Spleen (tissue), 11 donors: ENCODE results near the gene MRPL21. TPM values are rescaled to one million over a fixed set of nuclear protein-coding genes. Genes with fewer than 3 reads are reported as not detected.
A peak's percentile ranks its signal among the peaks of the same experiment; 100 is the strongest.

ENCODE experiments used
- DNase-seq: peaks from one replicate; pipeline ENCODE4 v3.0.0-alpha.2; 2020
- H3K27ac ChIP-seq, 8 donors: fragments of 200-600 bp; sonication (generic) in 7 of 8; 1 replicate in 4 of 8; 2 replicates in 4 of 8; pipeline versions ENCODE4 v1.5.0 to v1.8.0; 2016 to 2021; ENCODE audit warnings: inconsistent platforms in 4 of 8, mild to moderate bottlenecking in 4 of 8, moderate library complexity in 1 of 8
- H3K27me3 ChIP-seq, 7 donors: fragments of 200-600 bp; sonication (generic) in 6 of 7; replicated peaks in 1 of 7; 1 replicate in 4 of 7; 2 replicates in 3 of 7; pipeline versions ENCODE4 v1.5.0 to v1.8.0; 2016 to 2021; ENCODE audit warnings: inconsistent platforms in 3 of 7, mild to moderate bottlenecking in 1 of 7
- H3K36me3 ChIP-seq, 6 donors: fragments of 200-600 bp; sonication (generic) in 5 of 6; 1 replicate in 4 of 6; 2 replicates in 2 of 6; pipeline versions ENCODE4 v1.5.0 to v1.8.0; 2016 to 2021; ENCODE audit warnings: inconsistent platforms in 2 of 6
- H3K4me1 ChIP-seq, 6 donors: fragments of 200-600 bp; sonication (generic) in 5 of 6; 1 replicate in 3 of 6; 2 replicates in 3 of 6; pipeline versions ENCODE4 v1.5.0 to v1.8.0; 2016 to 2021; ENCODE audit warnings: inconsistent platforms in 3 of 6
- H3K4me3 ChIP-seq, 8 donors: fragments of 200-600 bp; sonication (generic) in 7 of 8; 1 replicate in 4 of 8; 2 replicates in 4 of 8; pipeline versions ENCODE4 v1.5.0 to v1.8.0; 2016 to 2021; ENCODE audit warnings: inconsistent platforms in 4 of 8, mild to moderate bottlenecking in 4 of 8, moderate library complexity in 2 of 8
- H3K9me3 ChIP-seq, 8 donors: fragments of 200-600 bp; sonication (generic) in 7 of 8; 1 replicate in 4 of 8; 2 replicates in 4 of 8; pipeline versions ENCODE4 v1.5.0 to v1.8.0; 2016 to 2021; ENCODE audit warnings: inconsistent platforms in 4 of 8
- POLR2A ChIP-seq, 3 donors: fragments of 450-650 bp; IDR thresholded peaks; one replicate each; pipeline ENCODE4 v1.5.1; 2017; ENCODE audit warnings: antibody characterized with exemption in 3 of 3, mild to moderate bottlenecking in 1 of 3
- POLR2AphosphoS5 ChIP-seq, 3 donors: sonication (generic); formaldehyde crosslinking; IDR thresholded peaks; one replicate each; pipeline ENCODE4 v1.5.1; 2017; ENCODE audit warnings: antibody characterized with exemption in 3 of 3
- whole genome bisulfite sequencing, 5 donors: extraction: QIAGEN DNeasy Blood & Tissue Kit in 3 of 5; methylation state at CpG; one replicate each; pipeline versions ENCODE4 v1.1.5 to v1.1.7; 2013 to 2018; 5-methylcytosine and 5-hydroxymethylcytosine counted together
- intact Hi-C: fragments of 100-400 bp; cut with DNase I; formaldehyde crosslinking; loops from one replicate; pipeline ENCODE4 v1.15.0; 2023; ENCODE audit warnings: low total_unique reads
- polyA plus RNA-seq, 3 donors: library from polyadenylated mRNA; stranded (reverse); fragments of 200-250 nt; gene quantifications; one replicate each; pipeline ENCODE4 v1.2.1, GENCODE V29; 2013
- total RNA-seq, 7 donors: library from RNA; depleted of rRNA in 3 of 7; stranded (reverse); fragments of >200 nt in 3 of 7; fragmentation: NEBNext Ultra II Directional in 4 of 7; extraction: Animal tissue kit (Norgen Biotek cat#: 25700) in 4 of 7; gene quantifications; one replicate each; pipeline versions ENCODE4 v1.1.0 to v1.2.1, GENCODE V29; 2016 to 2021
- TF ChIP-seq, protein P1 (sequence below), 11 experiments: fragments of 200-600 bp in 7 of 11; fragments of 450-650 bp in 4 of 11; sonication (generic) in 4 of 11; IDR thresholded peaks in 8 of 11; conservative IDR thresholded peaks in 3 of 11; 1 replicate in 7 of 11; 2 replicates in 4 of 11; pipeline versions ENCODE4 v1.4.0 to v1.8.0; 2016 to 2021; ENCODE audit warnings: antibody characterized with exemption in 11 of 11, inconsistent platforms in 4 of 11, mild to moderate bottlenecking in 1 of 11
- donor health status: healthy with polysubstance abuse.
- donor health status: DM: no; HTN: no; CAD: no; lungs with moderate emphysema.
- donor health status: DM: no; HTN: no; CAD: no.
- donor health status: Bipolar disorder and iron deficiency.
- donor health status: healthy.
- donor health status: DM: no; HTN: no; CAD: no.
- donor health status: DM: yes; HTN: yes; CAD: no.

The MRPL21 gene
- total and polyA plus RNA-seq, 10 donors, result 11.2 to 81.0 (median 34.0) TPM

DNA sequence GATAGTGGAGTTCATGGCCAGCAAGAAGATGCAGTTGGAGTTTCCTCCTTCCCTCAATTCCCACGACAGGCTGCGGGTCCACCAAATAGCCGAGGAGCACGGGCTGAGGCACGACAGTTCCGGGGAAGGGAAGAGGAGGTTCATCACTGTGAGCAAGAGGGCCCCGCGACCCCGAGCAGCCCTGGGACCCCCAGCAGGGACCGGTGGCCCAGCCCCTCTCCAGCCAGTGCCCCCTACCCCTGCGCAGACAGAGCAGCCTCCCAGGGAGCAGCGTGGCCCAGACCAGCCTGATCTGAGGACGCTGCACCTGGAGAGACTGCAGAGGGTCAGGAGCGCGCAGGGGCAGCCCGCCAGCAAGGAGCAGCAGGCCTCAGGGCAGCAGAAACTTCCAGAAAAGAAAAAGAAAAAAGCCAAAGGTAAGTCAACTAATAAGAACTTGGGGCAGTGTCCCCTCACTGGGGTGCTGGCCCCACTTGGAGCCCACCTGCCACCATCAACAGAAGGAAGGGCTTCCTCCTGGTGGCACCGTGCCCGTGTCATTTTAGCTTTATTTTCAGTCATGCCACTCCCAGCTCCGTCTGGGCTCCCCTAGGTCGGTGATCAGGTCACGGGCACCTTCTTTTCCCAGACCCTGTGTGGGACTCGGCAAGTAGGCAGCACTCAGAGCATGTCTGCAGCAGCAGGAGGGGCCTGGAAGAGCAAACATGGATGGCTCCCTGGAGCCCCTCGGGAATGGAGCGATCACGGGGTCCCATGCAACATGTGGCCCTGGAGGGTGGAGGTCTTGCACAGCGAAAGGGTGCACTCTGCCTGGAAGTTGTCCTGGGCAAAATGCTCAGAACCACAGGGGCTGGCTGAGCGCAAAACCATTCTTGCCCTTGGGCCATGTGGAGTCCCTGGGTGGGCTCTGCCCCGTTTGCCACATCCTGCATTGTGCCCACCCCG is 33.3 kb upstream of the MRPL21 start:
- H3K4me3 ChIP-seq, result no peak overlapping the region
- TF ChIP-seq POLR2AphosphoS5 (IDR thresholded peaks at IDR 0.05), result no peak
- TF ChIP-seq, protein P1, sequence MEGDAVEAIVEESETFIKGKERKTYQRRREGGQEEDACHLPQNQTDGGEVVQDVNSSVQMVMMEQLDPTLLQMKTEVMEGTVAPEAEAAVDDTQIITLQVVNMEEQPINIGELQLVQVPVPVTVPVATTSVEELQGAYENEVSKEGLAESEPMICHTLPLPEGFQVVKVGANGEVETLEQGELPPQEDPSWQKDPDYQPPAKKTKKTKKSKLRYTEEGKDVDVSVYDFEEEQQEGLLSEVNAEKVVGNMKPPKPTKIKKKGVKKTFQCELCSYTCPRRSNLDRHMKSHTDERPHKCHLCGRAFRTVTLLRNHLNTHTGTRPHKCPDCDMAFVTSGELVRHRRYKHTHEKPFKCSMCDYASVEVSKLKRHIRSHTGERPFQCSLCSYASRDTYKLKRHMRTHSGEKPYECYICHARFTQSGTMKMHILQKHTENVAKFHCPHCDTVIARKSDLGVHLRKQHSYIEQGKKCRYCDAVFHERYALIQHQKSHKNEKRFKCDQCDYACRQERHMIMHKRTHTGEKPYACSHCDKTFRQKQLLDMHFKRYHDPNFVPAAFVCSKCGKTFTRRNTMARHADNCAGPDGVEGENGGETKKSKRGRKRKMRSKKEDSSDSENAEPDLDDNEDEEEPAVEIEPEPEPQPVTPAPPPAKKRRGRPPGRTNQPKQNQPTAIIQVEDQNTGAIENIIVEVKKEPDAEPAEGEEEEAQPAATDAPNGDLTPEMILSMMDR (IDR thresholded peaks at IDR 0.05 in 8 of 11, conservative IDR thresholded peaks at IDR 0.05 in 3 of 11), result no peak
- TF ChIP-seq POLR2A (IDR thresholded peaks at IDR 0.05), result no peak
- 92 to 95% (median 93%) methylated on average over 25 to 29 of the region's 29 CpGs for WGBS, 5 donors
- H3K27me3 ChIP-seq, result no peaks in the 10 kb centered on the region
- no peaks in the 10 kb centered on the region for H3K4me1 ChIP-seq
- peaks cover 0 to 100% (median 73%) of the 10 kb centered on the region in 6 donors for H3K36me3 ChIP-seq
- intact Hi-C loops, result no loop called here
- peak; percentile 63 for DNase-seq
- no peak overlapping the region for H3K27ac ChIP-seq
- no peaks in the 10 kb centered on the region for H3K9me3 ChIP-seq

- Histone ChIP-seq H3K36me3 (peaks cover 0 to 100% (median 76%) of the 10 kb centered on the region in 6 donors), H3K27ac (no peak overlapping the region), H3K4me3 (no peak overlapping the region), H3K4me1 (no peaks in the 10 kb centered on the region), H3K9me3 (no peaks in the 10 kb centered on the region), H3K27me3 (no peaks in the 10 kb centered on the region)
- TF ChIP-seq POLR2A (IDR thresholded peaks at IDR 0.05), result no peak
- TF ChIP-seq POLR2AphosphoS5 (IDR thresholded peaks at IDR 0.05), result no peak
- TF ChIP-seq, protein P1 (IDR thresholded peaks at IDR 0.05 in 8 of 11, conservative IDR thresholded peaks at IDR 0.05 in 3 of 11), result no peak
- intact Hi-C loops, result no loop called here
- DNase-seq, result peak; percentile 44
- 90 to 98% (median 95%) methylated on average over 7 to 10 of the region's 10 CpGs for WGBS, 5 donors
Measured at GRCh38 chr11:68936358-68936636, 32.7 kb upstream of the MRPL21 start.

GRCh38 chr11:68935516-68936357 is 32.1 kb upstream of the MRPL21 start:
- H3K27me3 ChIP-seq, result no peaks in the 10 kb centered on the region
- WGBS, 5 donors, result 94 to 99% (median 96%) methylated on average over 23 to 29 of the region's 29 CpGs
- TF ChIP-seq POLR2A (IDR thresholded peaks at IDR 0.05) (no peak), POLR2AphosphoS5 (IDR thresholded peaks at IDR 0.05) (no peak)
- TF ChIP-seq, protein P1 (IDR thresholded peaks at IDR 0.05 in 8 of 11, conservative IDR thresholded peaks at IDR 0.05 in 3 of 11), result no peak
- H3K36me3 ChIP-seq, result peaks cover 0 to 100% (median 82%) of the 10 kb centered on the region in 6 donors
- H3K4me3 ChIP-seq, result no peak overlapping the region
- H3K27ac ChIP-seq, result no peak overlapping the region
- no peaks in the 10 kb centered on the region for H3K4me1 ChIP-seq
- no peaks in the 10 kb centered on the region for H3K9me3 ChIP-seq
- peak; percentile 64 for DNase-seq
- intact Hi-C loops, result no loop called here

DNA sequence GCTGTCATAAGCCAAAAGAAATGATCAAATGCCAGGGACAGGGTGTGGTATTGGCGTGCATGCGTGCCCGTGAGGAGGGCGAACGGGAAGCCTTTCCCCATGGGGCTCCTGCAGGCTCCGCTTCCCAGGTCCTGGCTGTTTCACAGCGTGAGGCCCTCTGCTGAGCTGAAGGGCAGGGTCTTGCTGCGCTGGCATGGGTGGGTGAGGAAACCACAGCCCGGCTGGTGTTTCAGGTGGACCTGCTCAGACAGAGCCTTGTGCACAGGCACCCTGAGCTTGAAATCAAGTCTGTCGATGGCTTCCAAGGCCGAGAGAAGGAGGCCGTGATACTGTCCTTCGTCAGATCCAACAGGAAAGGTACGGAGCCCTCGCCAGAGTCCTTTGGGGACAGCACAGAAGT is 31.4 kb upstream of the MRPL21 start:
- no peak overlapping the region for H3K4me3 ChIP-seq
- H3K27me3 ChIP-seq, result no peaks in the 10 kb centered on the region
- intact Hi-C loops, result no loop called here
- H3K27ac ChIP-seq, result no peak overlapping the region
- TF ChIP-seq, protein P1 (IDR thresholded peaks at IDR 0.05 in 8 of 11, conservative IDR thresholded peaks at IDR 0.05 in 3 of 11), result no peak
- TF ChIP-seq POLR2A (IDR thresholded peaks at IDR 0.05), result no peak
- TF ChIP-seq POLR2AphosphoS5 (IDR thresholded peaks at IDR 0.05), result no peak
- H3K36me3 ChIP-seq, result peaks cover 0 to 100% (median 85%) of the 10 kb centered on the region in 6 donors
- no peaks in the 10 kb centered on the region for H3K4me1 ChIP-seq
- WGBS, 5 donors, result 95 to 98% (median 96%) methylated on average over 15 of the region's 15 CpGs
- no peaks in the 10 kb centered on the region for H3K9me3 ChIP-seq
- DNase-seq, result peak; percentile 59
